Heart left ventricle (tissue), 16 donors: ENCODE measurements around the gene STS. TPM values are rescaled to one million over a fixed set of nuclear protein-coding genes. Genes with fewer than 3 reads are reported as not detected.

Experiments
- ATAC-seq, 4 donors: fragments of 200-7000 bp; cut with Tn5 transposase; one replicate each; pipeline ENCODE4 v1.9.1; 2020 to 2022; ENCODE audit warnings: moderate library complexity in 4 of 4, mild to moderate bottlenecking in 3 of 4, moderate number of reproducible peaks in 1 of 4
- DNase-seq, 5 donors: peaks; one replicate each; pipeline ENCODE4 v3.0.0-alpha.2; 2020
- H3K27ac ChIP-seq, 12 donors: fragments of 200-600 bp; sonication (generic) in 4 of 12; one replicate each; pipeline versions ENCODE4 v1.5.0 to v1.8.0; 2016 to 2022; ENCODE audit warnings: mild to moderate bottlenecking in 2 of 12
- H3K27me3 ChIP-seq, 9 donors: fragments of 200-600 bp; sonication (generic) in 2 of 9; one replicate each; pipeline versions ENCODE4 v1.5.1 to v1.8.0; 2016 to 2022; ENCODE audit warnings: mild to moderate bottlenecking in 3 of 9
- H3K36me3 ChIP-seq, 9 donors: fragments of 200-600 bp; sonication (generic) in 2 of 9; one replicate each; pipeline versions ENCODE4 v1.5.0 to v1.8.0; 2018 to 2022; ENCODE audit warnings: mild to moderate bottlenecking in 2 of 9
- H3K4me1 ChIP-seq, 12 donors: fragments of 200-600 bp; sonication (generic) in 4 of 12; one replicate each; pipeline versions ENCODE4 v1.5.0 to v1.8.0; 2016 to 2022; ENCODE audit warnings: mild to moderate bottlenecking in 3 of 12
- H3K4me3 ChIP-seq, 12 donors: fragments of 200-600 bp; sonication (generic) in 4 of 12; one replicate each; pipeline versions ENCODE4 v1.5.0 to v1.8.0; 2017 to 2022; ENCODE audit warnings: mild to moderate bottlenecking in 9 of 12, moderate library complexity in 4 of 12
- H3K9me3 ChIP-seq, 12 donors: fragments of 200-600 bp; sonication (generic) in 4 of 12; one replicate each; pipeline versions ENCODE4 v1.5.0 to v1.8.0; 2016 to 2022; ENCODE audit warnings: mild to moderate bottlenecking in 1 of 12
- CTCF ChIP-seq, 12 donors: fragments of 200-600 bp; sonication (generic) in 4 of 12; IDR thresholded peaks; one replicate each; pipeline versions ENCODE4 v1.5.0 to v1.8.0; 2018 to 2022; ENCODE audit warnings: antibody characterized with exemption in 12 of 12, mild to moderate bottlenecking in 5 of 12
- POLR2A ChIP-seq, 2 donors: fragments of 450-650 bp; IDR thresholded peaks; one replicate each; pipeline ENCODE4 v1.6.1; 2017; ENCODE audit warnings: antibody characterized with exemption in 2 of 2, mild to moderate bottlenecking in 2 of 2, moderate library complexity in 2 of 2
- WGBS, 4 donors: extraction: QIAGEN DNeasy Blood & Tissue Kit in 2 of 4; methylation state at CpG; one replicate each; pipeline versions ENCODE4 v1.1.5 to v1.1.7; 2013 to 2018; 5-methylcytosine and 5-hydroxymethylcytosine counted together
- intact Hi-C, 10 donors: fragments of 100-400 bp; cut with DNase I; formaldehyde crosslinking; loops; one replicate each; pipeline versions ENCODE4 v1.11.1 to v1.14.2; 2022
- polyA plus RNA-seq, 2 donors: library from polyadenylated mRNA; stranded (reverse); fragments of 200-250 nt; gene quantifications; one replicate each; pipeline ENCODE4 v1.2.3, GENCODE V29; 2013
- total RNA-seq, 9 donors: library from RNA; depleted of rRNA in 2 of 9; stranded (reverse); fragments of >200 nt in 2 of 9; fragmentation: NEBNext Ultra II Directional in 3 of 9; extraction: Animal tissue kit (Norgen Biotek cat#: 25700) in 3 of 9; gene quantifications; one replicate each; pipeline versions ENCODE4 v1.1.0 to v1.2.4, GENCODE V29; 2016 to 2023
- donor health status: ischemic (EF 13 %, LVEDD 7.1; RV severe dilation, severe dysfunction).
- donor health status: healthy with polysubstance abuse.
- donor health status: DM: no; HTN: yes; CAD: no.
- donor health status: DM: no; HTN: no; CAD: no.
- donor health status: ischemic (EF 25% LVEDD 6.9; RV normal size, moderate dysfunction).
- donor health status: ischemic (EF 25% LVEDD 5.7; RV mildly dilated, moderate dysfunction).
- donor health status: healthy.
- donor health status: DM: yes; HTN: yes; CAD: no.
- donor health status: ischemic (EF 35%, LVEDD 5.7; RV mildly dilated, moderate dysfunction).
- donor health status: nonischemic (EF 11% LVEDD 7.7; RV severe dilation, severe dysfunction).
- donor health status: DM: yes; HTN: yes; CAD: no.
- donor health status: PGD.
- donor health status: ischemic (EF 29% LVEDD 5.4; RV normal size, mild dysfunction).
- donor health status: nonischemic (EF 23%, LVEDD 6.1; RV moderate dilation, normal function).

STS gene
- total and polyA plus RNA-seq, 11 donors = 1.2 to 8.6 (median 5.8) TPM

DNA sequence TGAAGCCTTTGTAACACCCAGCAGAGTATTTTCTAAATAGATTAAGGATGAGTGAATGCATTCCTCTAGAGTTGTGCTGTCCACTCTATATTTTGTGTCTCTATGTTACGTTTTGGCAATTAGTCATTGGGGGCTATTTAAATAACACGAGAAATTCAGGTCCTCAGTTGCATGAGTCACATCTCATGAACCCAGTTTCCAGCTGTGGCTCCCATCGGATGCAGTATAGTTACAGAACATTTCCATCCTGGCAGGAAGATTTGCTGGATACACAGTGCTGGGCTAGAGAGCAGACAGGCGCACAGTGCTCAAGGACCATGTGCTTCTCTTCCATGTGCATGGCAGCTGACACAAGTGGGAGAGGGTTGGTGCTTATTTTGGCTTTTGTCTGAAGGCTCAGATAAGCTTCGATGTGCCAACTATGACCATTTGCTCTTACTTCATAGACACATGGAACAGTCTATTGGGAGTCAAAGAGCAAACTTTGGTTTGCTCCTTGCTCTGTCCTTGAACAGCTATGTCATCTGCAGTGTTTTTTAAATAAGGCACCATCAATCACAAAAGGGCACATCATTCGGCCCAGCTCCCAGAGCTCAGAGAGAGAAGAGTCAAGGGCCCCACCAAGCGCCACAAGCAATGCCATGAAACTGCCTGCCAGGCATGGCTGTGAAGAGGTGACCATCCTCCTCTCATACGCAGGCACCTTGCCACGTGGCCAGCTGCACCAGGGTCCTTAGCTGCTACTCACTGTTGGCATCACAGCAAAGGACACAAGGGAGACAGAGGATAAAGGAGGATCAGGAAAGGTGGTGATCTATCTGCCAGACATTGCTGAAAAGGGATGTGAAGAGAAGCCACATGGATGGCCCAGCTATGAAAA, 8.1 kb upstream of the STS start:
- no peak overlapping the region for H3K4me3 ChIP-seq
- intact Hi-C loops = loop anchor here in 1 of 10 donors (10.0 kb wide), 2 partner anchors 445 to 785 kb away; partner anchors contain the start of gene PNPLA4
- no peak overlapping the region for H3K27ac ChIP-seq
- TF ChIP-seq CTCF (IDR thresholded peaks at IDR 0.05) (no peak), POLR2A (IDR thresholded peaks at IDR 0.05) (no peak)
- peaks cover 0 to 3% (median 0%) of the 10 kb centered on the region in 12 donors for H3K9me3 ChIP-seq
- H3K27me3 ChIP-seq = no peaks in the 10 kb centered on the region
- DNase-seq = no peak
- peaks cover 0 to 5% (median 0%) of the 10 kb centered on the region in 12 donors for H3K4me1 ChIP-seq
- H3K36me3 ChIP-seq = peaks cover 0 to 5% (median 0%) of the 10 kb centered on the region in 9 donors
- peak in 3 of 4 donors; percentile 48 to 78 (median 63) for ATAC-seq
- WGBS, 4 donors = 53 to 73% (median 68%) methylated on average over 9 of the region's 9 CpGs

GRCh38 chrX:7143076-7143475, 4.4 kb upstream of the STS start:
- Histone ChIP-seq H3K4me1 (peaks cover 0 to 18% (median 3%) of the 10 kb centered on the region in 12 donors), H3K27ac (no peak overlapping the region), H3K27me3 (no peaks in the 10 kb centered on the region), H3K9me3 (peaks cover 0 to 3% (median 0%) of the 10 kb centered on the region in 12 donors), H3K36me3 (peaks cover 0 to 5% (median 0%) of the 10 kb centered on the region in 9 donors), H3K4me3 (no peak overlapping the region)
- WGBS, 4 donors = 97 to 100% (median 98%) methylated on average over 1 of the region's 1 CpG
- ATAC-seq = no peak
- TF ChIP-seq POLR2A (IDR thresholded peaks at IDR 0.05) (no peak), CTCF (IDR thresholded peaks at IDR 0.05) (no peak)
- DNase-seq = no peak
- intact Hi-C loops = no loop called here

GRCh38 chrX:7143941-7144525, 3.5 kb upstream of the STS start:
- ATAC-seq = no peak
- Histone ChIP-seq H3K4me3 (no peak overlapping the region), H3K9me3 (peaks cover 0 to 3% (median 0%) of the 10 kb centered on the region in 12 donors), H3K27ac (no peak overlapping the region), H3K36me3 (peaks cover 0 to 5% (median 0%) of the 10 kb centered on the region in 9 donors), H3K4me1 (peaks cover 0 to 24% (median 3%) of the 10 kb centered on the region in 12 donors), H3K27me3 (no peaks in the 10 kb centered on the region)
- WGBS, 4 donors = 73 to 84% (median 76%) methylated on average over 7 to 8 of the region's 8 CpGs
- intact Hi-C loops = no loop called here
- DNase-seq = no peak
- TF ChIP-seq CTCF (IDR thresholded peaks at IDR 0.05) (no peak), POLR2A (IDR thresholded peaks at IDR 0.05) (no peak)

DNA sequence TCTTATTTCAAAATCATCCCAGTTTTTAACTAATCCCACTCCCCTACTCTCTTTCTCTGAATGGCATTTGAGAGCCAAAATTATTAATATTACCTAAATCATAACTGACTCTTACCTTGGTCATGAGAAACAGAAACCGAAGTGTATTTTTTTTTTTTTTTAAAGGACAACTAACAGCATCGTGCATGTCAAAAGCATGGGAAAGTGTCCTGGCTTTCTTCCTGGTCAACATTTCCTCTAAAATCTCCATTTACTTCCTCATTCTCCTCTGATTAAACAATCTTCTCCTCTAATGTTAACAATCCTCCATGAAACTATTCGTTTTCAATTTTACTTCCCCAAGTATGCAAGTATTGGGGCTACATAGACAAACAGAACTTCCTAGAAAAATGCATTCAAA, 2.1 kb upstream of the STS start:
- ATAC-seq (no peak), DNase-seq (no peak)
- Histone ChIP-seq H3K36me3 (no peaks in the 10 kb centered on the region), H3K27ac (no peak overlapping the region), H3K27me3 (no peaks in the 10 kb centered on the region), H3K4me3 (no peak overlapping the region), H3K4me1 (peaks cover 0 to 24% (median 3%) of the 10 kb centered on the region in 12 donors), H3K9me3 (peaks cover 0 to 3% (median 0%) of the 10 kb centered on the region in 12 donors)
- WGBS, 4 donors = 24 to 45% (median 30%) methylated on average over 3 of the region's 3 CpGs
- TF ChIP-seq CTCF (IDR thresholded peaks at IDR 0.05) (no peak), POLR2A (IDR thresholded peaks at IDR 0.05) (no peak)
- intact Hi-C loops = no loop called here
